HG02870 (cell line): ENCODE results near the gene PARS2.

Source experiments
- ATAC-seq: cut with Tn5 transposase; IDR thresholded peaks from one replicate; pipeline ENCODE4 v1.9.1; 2021; ENCODE audit warnings: mild to moderate bottlenecking, moderate library complexity; ENCODE audit not compliant: unreplicated experiment

PARS2 gene

GRCh38 chr1:54764133-54764921 lies at the start of gene PARS2:
Gene PARS2, minus strand, starts transcription at chr1:54764523. Its CDS starts 5,362 bp downstream, at chr1:54759161.
- peak; percentile 93 for ATAC-seq

GRCh38 chr1:54814126-54814498 lies 49.8 kb upstream of the PARS2 start:
- no peak for ATAC-seq

GRCh38 chr1:54813485-54814125 lies 49.3 kb upstream of the PARS2 start:
- ATAC-seq, result no peak

- ATAC-seq, result no peak
Observed at GRCh38 chr1:54812801-54813484, 48.6 kb upstream of the PARS2 start.

- no peak for ATAC-seq
Observed at GRCh38 chr1:54811739-54812655, 47.7 kb upstream of the PARS2 start.

GRCh38 chr1:54811066-54811465 lies 46.7 kb upstream of the PARS2 start:
- ATAC-seq, result no peak

GRCh38 chr1:54810153-54810942 lies 46.0 kb upstream of the PARS2 start:
- ATAC-seq, result peak; percentile 65

- no peak for ATAC-seq
Observed at GRCh38 chr1:54809496-54810074, 45.3 kb upstream of the PARS2 start.

GRCh38 chr1:54808443-54809207 lies 44.3 kb upstream of the PARS2 start:
- ATAC-seq, result no peak

- ATAC-seq, result no peak
Observed at GRCh38 chr1:54807756-54808155, 43.4 kb upstream of the PARS2 start.

GRCh38 chr1:54806931-54807611 lies 42.7 kb upstream of the PARS2 start:
- ATAC-seq, result no peak

GRCh38 chr1:54805981-54806381 lies 41.7 kb upstream of the PARS2 start:
- no peak for ATAC-seq

GRCh38 chr1:54805466-54805865 lies 41.1 kb upstream of the PARS2 start:
- ATAC-seq, result no peak

GRCh38 chr1:54804471-54805132 lies 40.3 kb upstream of the PARS2 start:
- ATAC-seq, result no peak

GRCh38 chr1:54803761-54804470 lies 39.6 kb upstream of the PARS2 start:
- ATAC-seq, result no peak

GRCh38 chr1:54800899-54801759 lies 36.8 kb upstream of the PARS2 start, which contains the start of gene TTC22:
Gene TTC22, minus strand, starts transcription at chr1:54801323. Its CDS starts 160 bp downstream, at chr1:54801163.
- ATAC-seq, result peak; percentile 77
